Hindlimb muscle (tissue), 1 donor: ENCODE results near the gene CD207. TPM values are rescaled to one million over a fixed set of nuclear protein-coding genes. Genes with fewer than 3 reads are reported as not detected.

Source experiments
- DNase-seq: peaks from one replicate; pipeline ENCODE4 v3.0.0-alpha.2; 2013
- polyA plus RNA-seq: library from polyadenylated mRNA; unstranded; fragments of 120-200 nt; gene quantifications from one replicate; pipeline ENCODE4 v1.2.1, GENCODE V29; 2013; ENCODE audit not compliant: insufficient read length

Gene CD207
- polyA plus RNA-seq, 1 donor = 0.27 TPM

DNA sequence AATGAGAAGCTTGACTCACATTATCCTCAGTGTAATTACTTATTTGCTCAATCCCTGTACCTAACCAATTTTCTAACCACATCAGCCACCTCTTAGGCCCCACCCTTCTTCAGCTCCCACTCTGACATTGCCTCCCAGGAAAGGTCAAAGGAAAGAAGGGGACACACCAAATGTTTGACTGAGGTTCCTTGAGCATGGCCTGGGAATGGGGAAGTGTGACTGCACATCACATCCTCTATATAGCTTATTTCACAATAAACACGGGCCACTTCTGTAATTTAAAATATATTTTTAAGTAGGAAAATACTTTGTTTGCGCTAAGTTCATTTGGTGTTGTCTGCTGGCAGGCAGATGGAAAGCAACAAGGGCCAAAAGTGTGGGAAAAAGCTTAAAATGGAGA lies 42.2 kb downstream of the CD207 start:
- no peak for DNase-seq

DNA sequence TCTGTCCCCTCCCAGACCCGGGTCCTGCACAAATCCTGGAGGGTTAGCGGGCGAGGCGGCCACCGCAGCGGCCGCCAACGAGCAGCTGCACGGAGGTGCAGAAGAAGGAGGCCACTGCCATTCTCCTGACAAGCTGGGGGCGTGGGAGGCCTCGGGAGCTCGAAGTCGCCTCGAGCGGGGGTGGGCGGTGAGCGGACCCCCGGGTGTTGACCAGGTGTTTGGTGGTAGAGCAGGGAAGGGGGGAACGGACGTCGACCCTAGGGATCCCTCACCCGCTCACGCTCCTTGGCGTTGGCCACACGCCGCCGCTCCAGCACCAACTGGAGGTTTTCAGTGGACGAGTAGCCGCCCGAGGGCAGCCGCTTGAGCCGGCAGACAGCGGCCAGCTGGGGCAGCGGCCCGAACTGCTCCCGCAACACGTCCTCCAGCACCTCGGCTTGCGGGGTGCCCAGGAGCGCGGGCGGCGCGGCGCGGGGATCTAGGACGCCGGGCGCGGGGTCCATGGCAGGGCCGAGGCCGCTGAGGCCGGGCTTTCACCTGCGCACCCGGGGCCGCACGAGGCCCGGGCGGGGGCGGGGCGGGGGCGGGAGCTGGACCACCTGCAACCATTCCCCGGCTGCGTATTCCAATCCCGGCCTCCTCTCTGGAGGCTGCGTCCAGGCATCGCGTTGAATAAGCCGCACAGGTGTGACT lies 45.3 kb downstream of the CD207 start, which contains the start of gene FIGLA:
Gene FIGLA, minus strand, starts transcription at position 508 of the 693 bp plus-strand sequence. Its CDS starts 5 bp downstream, at position 503.
- no peak for DNase-seq

DNA sequence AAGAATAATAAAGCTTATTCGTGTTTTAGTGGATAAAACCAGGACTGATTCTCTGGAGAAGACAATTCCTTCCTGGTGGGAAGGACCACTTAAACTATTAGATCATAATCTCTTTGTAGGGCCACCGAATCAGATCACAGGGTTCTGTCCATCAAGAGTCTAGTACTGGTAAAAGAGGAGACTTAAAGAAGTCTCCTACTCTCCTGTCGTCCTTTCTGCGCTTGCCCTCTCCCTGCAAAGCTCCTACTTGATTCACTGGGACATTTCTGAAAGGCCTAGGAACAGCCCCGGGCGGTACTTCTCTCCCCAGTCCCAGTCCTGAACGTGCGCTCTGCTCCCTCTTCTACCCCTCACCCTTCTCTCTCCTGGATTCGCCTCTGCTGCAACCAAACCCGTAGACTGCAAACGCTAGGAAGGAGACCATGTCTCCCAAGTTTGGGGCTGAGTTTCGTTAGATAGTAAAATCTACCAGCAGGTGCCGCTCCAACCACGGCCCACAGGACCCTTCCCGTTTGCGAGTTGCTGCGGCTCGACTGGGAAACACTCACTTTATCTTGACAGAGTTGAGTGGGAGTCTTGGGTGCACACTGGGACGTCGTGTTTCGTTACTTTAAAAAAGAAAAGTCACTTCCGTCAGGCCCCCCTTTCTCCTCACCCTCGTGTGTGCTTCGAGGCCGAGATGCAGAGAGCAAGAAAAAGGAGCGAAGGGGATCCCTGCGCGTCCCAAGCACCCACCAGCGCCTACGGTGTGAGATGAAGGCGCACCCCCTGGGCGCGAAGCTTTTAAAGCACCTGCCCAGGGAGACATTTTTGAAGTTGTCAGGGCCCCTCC lies 46.1 kb downstream of the CD207 start:
- DNase-seq = peak; percentile 56

DNA sequence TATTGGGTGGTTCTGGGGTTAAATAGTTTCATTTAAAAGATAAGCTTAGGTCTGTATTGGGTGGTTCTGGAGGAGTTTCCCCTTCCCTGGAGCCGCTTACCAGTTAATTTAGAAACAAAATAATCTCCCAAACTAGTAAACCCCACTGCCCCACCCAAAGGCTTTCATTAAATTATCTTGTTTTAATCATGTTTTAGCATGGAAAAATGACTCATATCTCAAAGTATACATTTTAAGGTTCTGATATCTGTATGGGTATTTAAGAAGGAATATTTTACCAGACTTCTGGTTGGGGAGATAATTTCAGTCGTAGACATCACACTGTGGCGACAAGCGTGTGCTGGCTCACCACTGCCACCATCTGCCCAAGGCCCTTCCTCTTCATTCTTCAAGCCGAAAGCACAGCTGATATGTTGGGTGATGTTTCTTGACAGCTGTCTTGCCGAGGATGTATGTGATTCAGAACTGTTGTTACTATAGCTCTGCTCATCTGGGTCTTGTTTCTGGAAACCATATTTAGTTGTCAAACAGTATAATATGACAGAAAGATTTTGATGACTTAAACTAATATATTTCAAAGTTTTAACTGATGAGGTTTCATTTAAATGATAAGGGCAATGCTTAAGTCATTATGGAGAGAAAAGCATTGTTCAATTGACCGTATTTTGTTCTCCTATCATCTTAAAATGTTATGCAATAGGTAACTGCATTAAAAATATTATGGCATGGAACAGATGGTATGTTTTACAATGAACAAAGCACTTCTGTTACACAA lies 50.3 kb downstream of the CD207 start:
- no peak for DNase-seq

DNA sequence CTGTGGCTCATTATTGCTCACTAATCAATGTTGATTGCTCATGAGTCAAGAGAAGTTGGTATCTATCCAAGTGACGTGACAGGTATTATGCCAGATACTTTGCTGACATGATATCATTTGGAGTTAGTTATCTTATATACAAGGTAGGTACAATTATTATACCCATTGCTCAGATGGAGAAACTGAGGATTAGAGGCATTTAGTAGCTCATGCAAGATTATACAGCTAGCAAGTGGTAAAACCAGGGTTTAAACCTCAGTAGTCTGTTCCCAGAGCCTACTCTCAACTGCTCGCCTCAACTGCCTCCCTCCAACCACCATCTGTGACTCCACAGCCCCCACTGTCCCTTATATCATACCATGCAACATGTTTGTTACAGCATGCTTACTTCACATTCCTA lies 51.3 kb downstream of the CD207 start:
- no peak for DNase-seq

Other genes with a start within 250 kb of the CD207 start
- 3.0 TPM for gene ADD2, start 67.6 kb downstream of the CD207 start, polyA plus RNA-seq
- gene FIGLA, start 45.2 kb downstream of the CD207 start, polyA plus RNA-seq = not detected
- 0.36 TPM for gene CLEC4F, start 15.2 kb downstream of the CD207 start, polyA plus RNA-seq
- 5.2 TPM for gene VAX2, start 64.8 kb upstream of the CD207 start, polyA plus RNA-seq
- gene ATP6V1B1, start 100.1 kb upstream of the CD207 start, polyA plus RNA-seq = 1.3 TPM
- gene ANKRD53, start 142.8 kb upstream of the CD207 start, polyA plus RNA-seq = 1.5 TPM
- gene TEX261, start 159.1 kb upstream of the CD207 start, polyA plus RNA-seq = 40.2 TPM
- gene NAGK, start 232.8 kb upstream of the CD207 start, polyA plus RNA-seq = 81.5 TPM